NB4 (cell line): Measurements from ENCODE around the gene C14orf119.

ENCODE experiments used
- DNase-seq: peaks from one replicate; pipeline ENCODE4 v3.0.0; 2010; ENCODE audit warnings: low read depth
- H3K4me3 ChIP-seq: one replicate; pipeline ENCODE4 v1.5.1; 2011; ENCODE audit warnings: mild to moderate bottlenecking, low read depth, low read length, moderate library complexity
- CTCF ChIP-seq: IDR thresholded peaks from one replicate; pipeline ENCODE4 v1.5.1; 2012; ENCODE audit warnings: low read depth, low read length
- MAX ChIP-seq: IDR thresholded peaks from 2 replicates; pipeline ENCODE4 v1.6.1; 2011; ENCODE audit warnings: low read depth, low read length
- MYC ChIP-seq: IDR thresholded peaks from 2 replicates; pipeline ENCODE4 v1.6.1; 2011; ENCODE audit warnings: low read depth, low read length
- POLR2A ChIP-seq: IDR thresholded peaks from 2 replicates; pipeline ENCODE4 v1.6.1; 2011; ENCODE audit warnings: mild to moderate bottlenecking; ENCODE audit not compliant: insufficient read length; ENCODE audit errors: extremely low read depth

The C14orf119 gene

GRCh38 chr14:23112359-23113178 lies 17.3 kb downstream of the C14orf119 start:
- TF ChIP-seq MYC (peak; percentile 79; the same call in 1 of the 2 replicates), POLR2A (peak; percentile 28), MAX (peak; percentile 62), CTCF (no peak)
- DNase-seq, result peak; percentile 99
- H3K4me3 ChIP-seq, result peak overlapping the region; percentile 19

GRCh38 chr14:23113431-23114119 lies 18.3 kb downstream of the C14orf119 start:
- TF ChIP-seq CTCF (no peak), MYC (peak; percentile 83; the same call in 1 of the 2 replicates), MAX (0 out of 2 replicates have a peak, but pooled peaks have one; percentile 51), POLR2A (peak; percentile 38)
- DNase-seq, result peak; percentile 98

GRCh38 chr14:23114120-23114458 lies 18.8 kb downstream of the C14orf119 start:
- no peak for DNase-seq
- TF ChIP-seq CTCF (no peak), MYC (no peak), MAX (no peak), POLR2A (no peak)
- peak overlapping the region; percentile 37 for H3K4me3 ChIP-seq

More at GRCh38 chr14:23113431-23114119, 18.3 kb downstream of the C14orf119 start:
- H3K4me3 ChIP-seq, result peak overlapping the region; percentile 37

GRCh38 chr14:23114669-23115038 lies 19.3 kb downstream of the C14orf119 start:
- no peak for TF ChIP-seq CTCF
- TF ChIP-seq MYC, result no peak
- TF ChIP-seq POLR2A, result no peak
- TF ChIP-seq MAX, result no peak
- DNase-seq, result no peak
- peak overlapping the region; percentile 96 for H3K4me3 ChIP-seq

GRCh38 chr14:23115039-23115731 lies 19.9 kb downstream of the C14orf119 start:
- TF ChIP-seq POLR2A (no peak), CTCF (no peak), MAX (0 out of 2 replicates have a peak, but pooled peaks have one; percentile 16), MYC (peak; percentile 31; the same call in 1 of the 2 replicates)
- peak; percentile 83 for DNase-seq
- H3K4me3 ChIP-seq, result peak overlapping the region; percentile 96
